NCI-H69 (cell line): ENCODE data around the gene PPIA.
A peak's percentile ranks its signal among the peaks of the same experiment; 100 is the strongest.
"Not testable (repeated sequence)": the region's sequence is repeated elsewhere in the genome, so short reads cannot be mapped to it uniquely, and the experiment has no call there.

Source experiments
- DNase-seq: peaks from one replicate; lab custom pipeline; 2025; lab: John Stamatoyannopoulos, UW

PPIA gene

GRCh38 chr7:44764081-44764480, 32.4 kb upstream of the PPIA start:
- no peak for DNase-seq

GRCh38 chr7:44764665-44765578, 31.6 kb upstream of the PPIA start:
- no peak for DNase-seq

GRCh38 chr7:44765579-44766415, 30.7 kb upstream of the PPIA start:
- DNase-seq, result no peak

- no peak for DNase-seq
Observed at GRCh38 chr7:44766416-44766801, 30.1 kb upstream of the PPIA start.

GRCh38 chr7:44767134-44767911, 29.2 kb upstream of the PPIA start:
- DNase-seq, result peak; percentile 16

- peak; percentile 94 for DNase-seq
Observed at GRCh38 chr7:44767912-44768627, 28.4 kb upstream of the PPIA start.

GRCh38 chr7:44768628-44769371, 27.7 kb upstream of the PPIA start:
- peak; percentile 53 for DNase-seq

GRCh38 chr7:44769376-44769775, 27.1 kb upstream of the PPIA start:
- DNase-seq, result peak; percentile 48

- no peak for DNase-seq
Observed at GRCh38 chr7:44769776-44770294, 26.6 kb upstream of the PPIA start.

GRCh38 chr7:44771358-44771757, 25.1 kb upstream of the PPIA start:
- DNase-seq, result no peak

GRCh38 chr7:44772440-44772839, 24.0 kb upstream of the PPIA start:
- DNase-seq, result no peak

GRCh38 chr7:44772867-44773266, 23.6 kb upstream of the PPIA start:
- DNase-seq, result peak; percentile 37

- DNase-seq, result not testable (repeated sequence)
Observed at GRCh38 chr7:44774486-44774885, 22.0 kb upstream of the PPIA start.

GRCh38 chr7:44775383-44776107, 20.9 kb upstream of the PPIA start:
- no peak for DNase-seq

- no peak for DNase-seq
Observed at GRCh38 chr7:44776211-44776610, 20.3 kb upstream of the PPIA start.

- DNase-seq, result no peak
Observed at GRCh38 chr7:44782460-44782859, 14.0 kb upstream of the PPIA start.

- DNase-seq, result no peak
Observed at GRCh38 chr7:44783407-44783806, 13.1 kb upstream of the PPIA start.

GRCh38 chr7:44784364-44784763, 12.1 kb upstream of the PPIA start:
- no peak for DNase-seq

- DNase-seq, result not testable (repeated sequence)
Observed at GRCh38 chr7:44785218-44785617, 11.3 kb upstream of the PPIA start.

GRCh38 chr7:44787041-44787440, 9.4 kb upstream of the PPIA start:
- no peak for DNase-seq
